Small intestine (tissue), 7 donors: ENCODE data around the gene CDT1. TPM values are rescaled to one million over a fixed set of nuclear protein-coding genes. Genes with fewer than 3 reads are reported as not detected.

Experiments used
- DNase-seq, 2 donors: peaks; one replicate each; pipeline versions ENCODE4 v3.0.0 to v3.0.0-alpha.2; 2013
- FAIRE-seq: peaks from 2 replicates; lab custom pipeline; 2012; peaks lifted over from hg19 to GRCh38; lab: Jason Lieb, UNC
- H3K27ac ChIP-seq, 3 donors: one replicate each; pipeline ENCODE4 v1.5.1; 2013; ENCODE audit warnings: low read length in 2 of 3, mild to moderate bottlenecking in 2 of 3, control low read depth in 1 of 3, inconsistent platforms in 1 of 3, low read depth in 1 of 3, moderate library complexity in 1 of 3
- H3K27me3 ChIP-seq, 3 donors: one replicate each; pipeline ENCODE4 v1.6.1; 2013; ENCODE audit warnings: low read length in 3 of 3, inconsistent platforms in 1 of 3; ENCODE audit not compliant: control insufficient read depth in 3 of 3, insufficient read depth in 3 of 3
- H3K36me3 ChIP-seq, 3 donors: one replicate each; pipeline ENCODE4 v1.6.1; 2013; ENCODE audit warnings: low read length in 3 of 3, inconsistent platforms in 1 of 3, low read depth in 1 of 3, mild to moderate bottlenecking in 1 of 3, moderate library complexity in 1 of 3; ENCODE audit not compliant: control insufficient read depth in 3 of 3, insufficient read depth in 2 of 3
- H3K4me1 ChIP-seq, 3 donors: one replicate each; pipeline ENCODE4 v1.6.1; 2013; ENCODE audit warnings: low read length in 2 of 3, inconsistent platforms in 1 of 3, low read depth in 1 of 3, mild to moderate bottlenecking in 1 of 3, moderate library complexity in 1 of 3; ENCODE audit not compliant: control insufficient read depth in 3 of 3, insufficient read depth in 2 of 3
- H3K4me3 ChIP-seq, 3 donors: one replicate each; pipeline ENCODE4 v1.5.1; 2013; ENCODE audit warnings: low read length in 3 of 3, control low read depth in 1 of 3, inconsistent platforms in 1 of 3, low read depth in 1 of 3, mild to moderate bottlenecking in 1 of 3, moderate library complexity in 1 of 3
- H3K9me3 ChIP-seq, 2 donors: one replicate each; pipeline ENCODE4 v1.6.1; 2013; ENCODE audit warnings: low read depth in 1 of 2, low read length in 1 of 2; ENCODE audit not compliant: control insufficient read depth in 2 of 2, insufficient read depth in 1 of 2
- WGBS, 3 donors: extraction: QIAGEN DNeasy Blood & Tissue Kit; methylation state at CpG; one replicate each; pipeline ENCODE4 v1.1.7; 2013; 5-methylcytosine and 5-hydroxymethylcytosine counted together
- polyA plus RNA-seq, 4 donors: library from polyadenylated mRNA; stranded (reverse) in 3 of 4; unstranded in 1 of 4; fragments of 200-250 nt in 3 of 4; fragments of 120-200 nt in 1 of 4; gene quantifications; one replicate each; pipeline versions ENCODE4 v1.2.1 to v1.2.3, GENCODE V29; 2013
- donor health status: healthy with polysubstance abuse.
- donor health status: control.
- donor health status: control.
- donor health status: Bipolar disorder and iron deficiency.
- donor health status: healthy.

CDT1 gene
- polyA plus RNA-seq, 4 donors, result 1.1 to 16.7 (median 9.0) TPM

GRCh38 chr16:88807626-88808453, 4.3 kb downstream of the CDT1 start:
- Histone ChIP-seq H3K9me3 (no peaks in the 10 kb centered on the region), H3K27ac (no peak overlapping the region), H3K4me1 (peaks cover 0 to 30% (median 9%) of the 10 kb centered on the region in 3 donors), H3K27me3 (no peaks in the 10 kb centered on the region), H3K36me3 (peaks cover 0 to 62% (median 0%) of the 10 kb centered on the region in 3 donors), H3K4me3 (no peak overlapping the region)
- DNase-seq (no peak), FAIRE-seq (no peak)
- 85 to 91% (median 89%) methylated on average over 23 to 26 of the region's 26 CpGs for WGBS, 3 donors

DNA sequence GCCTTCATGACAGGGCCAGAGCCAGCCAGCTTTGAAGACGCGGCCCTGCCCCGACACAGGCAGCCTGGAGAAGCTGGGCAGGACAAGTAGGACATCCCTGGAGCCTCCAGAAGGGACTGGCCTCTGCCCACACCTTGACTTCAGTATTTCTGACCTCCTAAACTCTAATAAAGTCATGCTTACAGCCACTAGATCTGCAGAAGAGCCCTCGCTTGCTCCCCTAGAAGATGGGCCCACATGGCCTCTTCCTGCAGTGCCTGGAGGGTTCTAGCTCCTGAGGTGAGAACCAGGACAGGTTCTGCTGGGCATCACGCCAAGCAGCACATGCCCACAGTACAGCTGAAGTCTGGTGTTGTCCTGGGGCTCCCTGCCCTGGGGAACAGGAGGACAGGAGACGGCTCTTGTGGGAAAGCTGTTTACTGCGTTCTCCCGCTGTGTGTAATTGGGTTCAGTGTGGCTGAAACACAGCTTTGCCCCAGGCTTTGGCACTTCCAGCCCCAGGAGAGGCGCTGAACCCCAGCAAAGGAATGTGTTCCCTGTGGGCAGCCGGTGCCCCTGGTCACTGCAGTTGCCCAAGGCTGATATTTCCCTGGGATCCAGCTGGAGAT, 5.6 kb downstream of the CDT1 start:
- FAIRE-seq (no peak), DNase-seq (no peak)
- no peaks in the 10 kb centered on the region for H3K9me3 ChIP-seq
- 79 to 84% (median 83%) methylated on average over 10 of the region's 10 CpGs for WGBS, 3 donors
- H3K4me3 ChIP-seq, result no peak overlapping the region
- no peak overlapping the region for H3K27ac ChIP-seq
- no peaks in the 10 kb centered on the region for H3K27me3 ChIP-seq
- peaks cover 0 to 62% (median 0%) of the 10 kb centered on the region in 3 donors for H3K36me3 ChIP-seq
- H3K4me1 ChIP-seq, result peaks cover 0 to 35% (median 9%) of the 10 kb centered on the region in 3 donors

GRCh38 chr16:88809676-88810165, 6.1 kb downstream of the CDT1 start:
- peaks cover 0 to 61% (median 0%) of the 10 kb centered on the region in 3 donors for H3K36me3 ChIP-seq

GRCh38 chr16:88810166-88810911, 6.8 kb downstream of the CDT1 start:
- no peaks in the 10 kb centered on the region for H3K9me3 ChIP-seq
- no peak for FAIRE-seq
- H3K36me3 ChIP-seq, result peaks cover 0 to 55% (median 0%) of the 10 kb centered on the region in 3 donors
- H3K27ac ChIP-seq, result peak overlapping the region; percentile 76 to 95 (median 93)
- WGBS, 3 donors, result 26 to 29% (median 27%) methylated on average over 12 of the region's 12 CpGs
- H3K27me3 ChIP-seq, result no peaks in the 10 kb centered on the region
- DNase-seq, result no peak
- H3K4me3 ChIP-seq, result peak overlapping the region in 2 of 3 donors; percentile 72 to 78
- H3K4me1 ChIP-seq, result peaks cover 0 to 25% (median 9%) of the 10 kb centered on the region in 3 donors

More at GRCh38 chr16:88809676-88810165, 6.1 kb downstream of the CDT1 start:
- DNase-seq, result no peak
- H3K9me3 ChIP-seq, result no peaks in the 10 kb centered on the region
- 75 to 81% (median 78%) methylated on average over 10 of the region's 10 CpGs for WGBS, 3 donors
- no peaks in the 10 kb centered on the region for H3K27me3 ChIP-seq
- H3K4me1 ChIP-seq, result peaks cover 0 to 31% (median 9%) of the 10 kb centered on the region in 3 donors
- FAIRE-seq, result no peak
- H3K4me3 ChIP-seq, result no peak overlapping the region
- H3K27ac ChIP-seq, result no peak overlapping the region

- FAIRE-seq, result no peak
- 0 to 1% (median 1%) methylated on average over 46 to 65 of the region's 65 CpGs for WGBS, 3 donors
- Histone ChIP-seq H3K36me3 (peaks cover 0 to 46% (median 0%) of the 10 kb centered on the region in 3 donors), H3K9me3 (no peaks in the 10 kb centered on the region), H3K4me3 (peak overlapping the region; percentile 58 to 78 (median 72)), H3K27ac (peak overlapping the region; percentile 76 to 95 (median 93)), H3K27me3 (no peaks in the 10 kb centered on the region), H3K4me1 (peaks cover 0 to 24% (median 9%) of the 10 kb centered on the region in 3 donors)
- peak; percentile 79 to 95 for DNase-seq
These were observed 7.6 kb downstream of the CDT1 start for GRCh38 chr16:88810912-88811768.

GRCh38 chr16:88811769-88812512, 8.4 kb downstream of the CDT1 start, which contains the start of gene APRT:
APRT (minus strand) TSS chr16:88811928; CDS start chr16:88811899, 29 bp downstream.
- Histone ChIP-seq H3K4me1 (peaks cover 0 to 24% (median 9%) of the 10 kb centered on the region in 3 donors), H3K27ac (peak within 1 kb of the TSS; percentile 76 to 95 (median 93)), H3K36me3 (peaks cover 0 to 42% (median 0%) of the 10 kb centered on the region in 3 donors), H3K4me3 (peak within 1 kb of the TSS; percentile 58 to 78 (median 72)), H3K9me3 (no peaks in the 10 kb centered on the region), H3K27me3 (no peaks in the 10 kb centered on the region)
- FAIRE-seq (no peak), DNase-seq (peak; percentile 92 to 97)
- 0% methylated on average over 67 to 84 of the region's 84 CpGs for WGBS, 3 donors
